GM21447 (cell line): Measurements from ENCODE around the gene GNAL.
"Not testable (repeated sequence)": the region's sequence is repeated elsewhere in the genome, so short reads cannot be mapped to it uniquely, and the experiment has no call there.

ENCODE experiments used
- ATAC-seq: cut with Tn5 transposase; IDR thresholded peaks from one replicate; pipeline ENCODE4 v1.9.1; 2021; ENCODE audit not compliant: unreplicated experiment

The GNAL gene

GRCh38 chr18:11844436-11844835 is 155.4 kb downstream of the GNAL start:
- ATAC-seq, result no peak

- ATAC-seq, result no peak
Measured at GRCh38 chr18:11845654-11846053, 156.6 kb downstream of the GNAL start.

GRCh38 chr18:11847811-11848210 is 158.7 kb downstream of the GNAL start:
- ATAC-seq, result no peak

- no peak for ATAC-seq
Measured at GRCh38 chr18:11849279-11849678, 160.2 kb downstream of the GNAL start.

- no peak for ATAC-seq
Measured at GRCh38 chr18:11849841-11850634, 161.0 kb downstream of the GNAL start.

GRCh38 chr18:11850821-11851145 is 161.7 kb downstream of the GNAL start:
- peak; percentile 28 for ATAC-seq

- peak; percentile 93 for ATAC-seq
Measured at GRCh38 chr18:11851146-11851805, 162.2 kb downstream of the GNAL start, which contains the start of gene CHMP1B. Gene CHMP1B (plus strand): TSS chr18:11851413. CDS start chr18:11851512, 99 bp downstream.

GRCh38 chr18:11851806-11852337 is 162.8 kb downstream of the GNAL start:
- no peak for ATAC-seq

- not testable (repeated sequence) for ATAC-seq
Measured at GRCh38 chr18:11854554-11854953, 165.5 kb downstream of the GNAL start.

- no peak for ATAC-seq
Measured at GRCh38 chr18:11857177-11857887, 168.3 kb downstream of the GNAL start.

GRCh38 chr18:11859282-11859830 is 170.3 kb downstream of the GNAL start:
- ATAC-seq, result no peak

- ATAC-seq, result no peak
Measured at GRCh38 chr18:11859903-11860407, 170.9 kb downstream of the GNAL start.

GRCh38 chr18:11860594-11861450 is 171.8 kb downstream of the GNAL start:
- no peak for ATAC-seq

- ATAC-seq, result no peak
Measured at GRCh38 chr18:11861583-11862288, 172.7 kb downstream of the GNAL start.

- no peak for ATAC-seq
Measured at GRCh38 chr18:11862468-11863137, 173.5 kb downstream of the GNAL start.

GRCh38 chr18:11864471-11864870 is 175.4 kb downstream of the GNAL start:
- no peak for ATAC-seq

GRCh38 chr18:11865071-11865470 is 176.0 kb downstream of the GNAL start:
- ATAC-seq, result no peak

- ATAC-seq, result no peak
Measured at GRCh38 chr18:11866329-11866728, 177.3 kb downstream of the GNAL start.

- ATAC-seq, result no peak
Measured at GRCh38 chr18:11866764-11867163, 177.7 kb downstream of the GNAL start.
